HTR-8/SVneo (cell line): Measurements from ENCODE around the gene OR6C76.
"Not testable (repeated sequence)": the region's sequence is repeated elsewhere in the genome, so short reads cannot be mapped to it uniquely, and the experiment has no call there.

Experiments
- DNase-seq: peaks from one replicate; pipeline ENCODE4 v3.0.0; 2011; ENCODE audit warnings: low spot score, mixed read lengths; ENCODE audit not compliant: insufficient read length
- FAIRE-seq: peaks from 2 replicates; lab custom pipeline; 2011; peaks lifted over from hg19 to GRCh38; lab: Jason Lieb, UNC

OR6C76 gene

DNA sequence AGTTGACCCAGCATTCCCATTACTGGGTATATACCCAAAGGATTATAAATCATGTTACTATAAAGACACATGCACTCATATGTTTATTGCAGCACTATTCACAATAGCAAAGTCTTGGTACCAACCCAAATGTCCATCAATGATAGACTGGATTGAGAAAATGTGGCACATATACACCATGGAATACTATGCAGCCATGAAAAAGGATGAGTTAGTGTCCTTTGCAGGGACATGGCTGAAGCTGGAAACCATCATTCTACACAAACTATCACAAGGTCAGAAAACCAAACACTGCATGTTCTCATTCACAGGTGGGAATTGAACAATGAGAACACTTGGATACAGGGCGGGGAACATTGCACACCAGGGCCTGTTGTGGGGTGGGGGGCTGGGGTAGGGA is 38.9 kb downstream of the OR6C76 start:
- not testable (repeated sequence) for FAIRE-seq

GRCh38 chr12:55467836-55468235 is 41.8 kb downstream of the OR6C76 start:
- DNase-seq (no peak), FAIRE-seq (no peak)

More for the DNA sequence above, 38.9 kb downstream of the OR6C76 start:
- DNase-seq: not testable (repeated sequence)

DNA sequence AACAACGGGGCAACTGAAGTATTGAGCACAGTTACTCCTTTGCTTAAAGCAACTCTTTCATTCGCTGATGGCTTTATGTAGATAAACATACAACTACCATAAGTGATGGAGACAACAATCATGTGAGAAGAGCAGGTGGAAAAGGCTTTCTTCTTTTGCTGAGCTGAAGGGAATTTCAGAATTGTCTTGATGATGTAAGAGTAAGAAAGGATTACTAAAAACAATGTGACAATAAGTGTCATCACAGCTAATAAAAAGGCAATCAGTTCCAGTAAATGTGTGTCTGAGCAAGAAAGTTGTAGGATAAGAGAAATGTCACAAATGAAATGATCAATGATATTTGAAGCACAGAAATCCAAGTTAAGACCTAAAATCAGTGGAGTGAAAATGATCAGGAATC is 43.2 kb downstream of the OR6C76 start:
- no peak for DNase-seq
- no peak for FAIRE-seq

DNA sequence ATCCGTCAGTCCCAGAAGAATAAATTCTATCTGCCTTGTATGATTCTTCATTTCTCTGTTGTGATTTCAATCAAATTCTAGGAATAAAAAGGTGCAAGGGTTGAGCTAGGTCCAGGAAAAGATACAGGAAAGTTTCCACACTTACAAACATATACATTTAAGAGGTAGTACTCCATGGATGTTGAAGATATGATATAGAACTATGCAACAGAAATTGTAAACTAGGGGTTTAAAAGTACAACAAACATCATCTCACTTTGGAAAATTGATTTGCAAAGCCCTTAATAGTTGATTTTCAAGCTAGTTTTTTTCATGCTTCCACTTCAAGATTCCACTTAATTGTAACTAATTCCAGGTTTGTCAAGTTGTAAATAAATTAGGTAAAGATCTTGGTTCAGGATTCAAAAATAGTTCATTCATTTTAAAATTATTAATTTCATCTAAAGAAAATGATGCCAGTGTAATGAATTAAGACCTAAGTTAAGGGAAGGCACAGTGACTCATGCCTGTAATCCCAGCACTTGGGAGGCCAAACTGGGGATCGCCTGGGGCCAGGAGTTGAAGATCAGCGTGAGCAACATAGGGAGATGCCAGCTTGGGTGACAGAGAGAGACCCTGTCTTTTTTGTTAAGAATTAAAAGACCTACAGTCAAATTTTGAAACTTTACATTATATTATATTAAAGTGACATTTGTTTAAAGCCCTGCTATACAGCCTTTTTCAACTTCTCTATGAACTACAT is 44.2 kb downstream of the OR6C76 start, which contains the start of gene OR6C70:
TSS of gene OR6C70 (minus strand) at position 51 of the 742 bp plus-strand sequence. CDS start at position 51, 0 bp downstream.
- FAIRE-seq (no peak), DNase-seq (no peak)

DNA sequence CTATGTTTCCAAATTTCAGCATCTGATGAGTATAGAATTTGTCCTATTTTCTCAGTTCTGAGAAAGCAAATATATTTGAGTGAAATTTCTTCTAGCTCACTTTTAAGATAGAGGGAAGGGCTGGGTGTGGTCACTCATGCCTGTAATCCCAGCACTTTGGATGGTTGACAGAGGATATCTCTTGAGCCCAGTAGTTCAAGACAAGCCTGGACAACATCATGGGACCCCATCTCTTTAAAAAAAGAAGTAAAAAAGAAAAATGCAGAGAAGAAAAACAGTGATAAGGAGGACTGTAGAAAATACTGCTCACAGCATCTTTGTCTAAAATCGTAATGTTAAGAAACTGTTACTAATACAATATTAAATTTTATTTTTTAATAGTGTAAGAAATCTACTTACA is 46.2 kb downstream of the OR6C76 start:
- no peak for DNase-seq
- FAIRE-seq: no peak
